ENCODE data around the gene ZNF418. TPM values are rescaled to one million over a fixed set of nuclear protein-coding genes. Genes with fewer than 3 reads are reported as not detected.
A peak's percentile ranks its signal among the peaks of the same experiment; 100 is the strongest.
"Not testable (repeated sequence)": the region's sequence is repeated elsewhere in the genome, so short reads cannot be mapped to it uniquely, and the experiment has no call there.

Gene ZNF418
- total and polyA plus RNA-seq, 2 donors from 2014 or later, result 8.2 to 17.6 TPM

DNA sequence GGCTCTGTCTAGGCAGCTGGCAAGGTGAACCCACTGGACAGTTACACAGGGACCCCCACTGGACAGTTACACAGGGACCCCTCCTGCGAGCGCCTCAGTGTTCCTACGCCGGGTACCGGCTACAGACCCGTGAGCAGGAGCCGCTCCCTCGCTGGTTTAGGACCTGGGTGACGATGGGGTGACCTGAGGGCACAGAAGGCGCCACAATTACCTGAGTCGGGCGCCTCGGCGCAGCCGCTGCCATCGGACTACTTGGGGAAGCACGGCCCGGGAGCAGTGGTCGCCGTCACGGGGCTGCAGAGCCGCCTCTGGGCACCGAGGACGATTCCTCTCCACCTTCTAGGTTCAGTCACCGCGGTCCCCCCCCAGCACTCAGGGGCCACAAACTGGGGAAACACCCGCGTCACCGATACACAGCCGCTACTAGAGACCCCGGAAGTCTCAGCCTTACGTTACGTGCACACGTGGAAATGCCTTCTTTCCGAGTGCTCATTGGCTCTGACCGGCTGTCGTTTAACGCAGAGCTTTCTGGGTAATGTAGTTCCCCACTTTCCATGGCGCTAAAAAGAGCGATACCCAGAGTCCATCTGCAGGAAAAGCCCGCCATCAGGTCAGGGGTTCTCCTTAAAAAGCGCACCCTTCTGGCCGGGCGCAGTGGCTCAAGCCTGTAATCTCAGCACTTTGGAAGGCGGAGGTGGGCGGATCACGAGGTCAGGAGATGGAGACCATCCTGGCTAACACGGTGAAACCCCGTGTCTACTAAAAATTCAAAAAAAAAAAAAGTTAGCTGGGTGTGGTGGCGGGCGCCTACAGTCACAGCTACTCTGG is 18.8 kb downstream of the ZNF418 start, which contains the start of gene ZNF417:
TSS of gene ZNF417 (minus strand) at position 425 of the 828 bp plus-strand sequence. CDS start at position 244, 181 bp downstream.
- DNase-seq, result peak; percentile 92 to 98 (median 95)
- FAIRE-seq, result peak; percentile 77
- Histone ChIP-seq H3K4me1 (ENCODE audit: control insufficient read depth in 2 of 3, insufficient read depth in 2 of 3, low read depth in 1 of 3, low read length in 3 of 3) (peaks cover 0 to 12% (median 6%) of the 10 kb centered on the region in 3 donors), H3K4me3 (ENCODE audit: low read length in 3 of 3) (peak within 1 kb of the TSS; percentile 86 to 90 (median 87)), H3K9ac (ENCODE audit: low read length in 3 of 3) (peak within 1 kb of the TSS; percentile 74 to 90 (median 81)), H3K27ac (ENCODE audit: low read depth in 2 of 2, low read length in 2 of 2) (peak within 1 kb of the TSS in 1 of 2 donors; percentile 32)
- intact Hi-C loops (cut with DNase I); H3K36me3 ChIP-seq (ENCODE audit: control insufficient read depth in 2 of 3, insufficient read depth in 3 of 3, low read length in 3 of 3); H3K9me3 ChIP-seq (ENCODE audit: control insufficient read depth in 2 of 3, insufficient read depth in 1 of 3, low read length in 3 of 3); H3K27me3 ChIP-seq (ENCODE audit: control insufficient read depth, insufficient read depth, low read length): not testable (repeated sequence)
- TF ChIP-seq, protein P1, sequence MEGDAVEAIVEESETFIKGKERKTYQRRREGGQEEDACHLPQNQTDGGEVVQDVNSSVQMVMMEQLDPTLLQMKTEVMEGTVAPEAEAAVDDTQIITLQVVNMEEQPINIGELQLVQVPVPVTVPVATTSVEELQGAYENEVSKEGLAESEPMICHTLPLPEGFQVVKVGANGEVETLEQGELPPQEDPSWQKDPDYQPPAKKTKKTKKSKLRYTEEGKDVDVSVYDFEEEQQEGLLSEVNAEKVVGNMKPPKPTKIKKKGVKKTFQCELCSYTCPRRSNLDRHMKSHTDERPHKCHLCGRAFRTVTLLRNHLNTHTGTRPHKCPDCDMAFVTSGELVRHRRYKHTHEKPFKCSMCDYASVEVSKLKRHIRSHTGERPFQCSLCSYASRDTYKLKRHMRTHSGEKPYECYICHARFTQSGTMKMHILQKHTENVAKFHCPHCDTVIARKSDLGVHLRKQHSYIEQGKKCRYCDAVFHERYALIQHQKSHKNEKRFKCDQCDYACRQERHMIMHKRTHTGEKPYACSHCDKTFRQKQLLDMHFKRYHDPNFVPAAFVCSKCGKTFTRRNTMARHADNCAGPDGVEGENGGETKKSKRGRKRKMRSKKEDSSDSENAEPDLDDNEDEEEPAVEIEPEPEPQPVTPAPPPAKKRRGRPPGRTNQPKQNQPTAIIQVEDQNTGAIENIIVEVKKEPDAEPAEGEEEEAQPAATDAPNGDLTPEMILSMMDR (IDR thresholded peaks at IDR 0.05; ENCODE audit: borderline replicate concordance, extremely low read depth, insufficient read depth), result peak; percentile 17

DNA sequence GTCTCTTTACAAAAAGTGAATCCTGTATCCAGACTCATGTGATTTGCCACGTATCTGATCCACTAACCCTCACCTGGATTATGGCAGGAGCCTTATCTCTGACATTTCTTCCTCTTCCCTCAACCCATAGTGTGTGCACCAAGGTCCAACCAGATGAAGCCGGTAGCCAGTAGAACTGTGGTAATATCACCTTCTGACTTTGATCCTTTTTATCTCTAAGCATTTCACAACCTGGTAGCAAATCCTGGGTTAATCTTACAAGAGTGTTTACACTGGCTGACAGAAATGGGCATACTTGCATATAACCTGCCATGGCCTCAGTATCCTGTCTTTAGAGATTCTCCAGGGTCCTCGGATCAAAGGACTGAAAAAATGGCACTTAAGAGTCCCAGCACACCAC is 20.7 kb downstream of the ZNF418 start:
- TF ChIP-seq, protein P1 (IDR thresholded peaks at IDR 0.05; ENCODE audit: borderline replicate concordance, extremely low read depth, insufficient read depth), result no peak
- Histone ChIP-seq H3K27me3 (ENCODE audit: control insufficient read depth, insufficient read depth, low read length) (no peaks in the 10 kb centered on the region), H3K4me1 (ENCODE audit: control insufficient read depth in 2 of 3, insufficient read depth in 2 of 3, low read depth in 1 of 3, low read length in 3 of 3) (peaks cover 0 to 12% (median 6%) of the 10 kb centered on the region in 3 donors), H3K9me3 (ENCODE audit: control insufficient read depth in 2 of 3, insufficient read depth in 1 of 3, low read length in 3 of 3) (no peaks in the 10 kb centered on the region), H3K9ac (ENCODE audit: low read length in 3 of 3) (no peak overlapping the region), H3K36me3 (ENCODE audit: control insufficient read depth in 2 of 3, insufficient read depth in 3 of 3, low read length in 3 of 3) (peaks cover 0 to 7% (median 3%) of the 10 kb centered on the region in 3 donors), H3K27ac (ENCODE audit: low read depth in 2 of 2, low read length in 2 of 2) (no peak overlapping the region), H3K4me3 (ENCODE audit: low read length in 3 of 3) (no peak overlapping the region)
- FAIRE-seq, result no peak
- DNase-seq, result no peak
- intact Hi-C loops (cut with DNase I), result no loop called here

DNA sequence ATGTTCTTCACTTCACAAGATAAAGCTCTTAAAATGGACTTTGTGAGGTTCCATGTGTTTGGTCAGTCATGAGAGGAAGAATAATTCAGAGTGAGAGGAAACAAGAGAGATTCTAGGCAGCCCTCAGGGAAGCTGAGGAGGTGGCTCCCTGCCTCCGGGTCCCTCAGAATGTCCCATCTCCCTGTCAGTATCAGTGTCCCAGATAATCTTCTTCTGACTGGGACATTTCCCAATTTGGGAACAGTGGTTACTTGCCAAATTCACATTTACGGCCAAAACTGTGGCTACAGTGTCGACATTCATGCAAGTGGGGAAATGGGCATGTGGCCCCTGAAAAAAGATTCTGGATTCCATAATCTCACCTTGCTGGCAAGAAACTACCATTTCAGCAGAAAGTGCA is 27.8 kb downstream of the ZNF418 start:
- DNase-seq, result no peak
- H3K9ac ChIP-seq (ENCODE audit: low read length in 3 of 3), result no peak overlapping the region
- TF ChIP-seq, protein P1 (IDR thresholded peaks at IDR 0.05; ENCODE audit: borderline replicate concordance, extremely low read depth, insufficient read depth), result no peak
- H3K36me3 ChIP-seq (ENCODE audit: control insufficient read depth in 2 of 3, insufficient read depth in 3 of 3, low read length in 3 of 3), result peaks cover 5 to 15% (median 5%) of the 10 kb centered on the region in 3 donors
- H3K27ac ChIP-seq (ENCODE audit: low read depth in 2 of 2, low read length in 2 of 2), result no peak overlapping the region
- no peaks in the 10 kb centered on the region for H3K9me3 ChIP-seq (ENCODE audit: control insufficient read depth in 2 of 3, insufficient read depth in 1 of 3, low read length in 3 of 3)
- H3K4me1 ChIP-seq (ENCODE audit: control insufficient read depth in 2 of 3, insufficient read depth in 2 of 3, low read depth in 1 of 3, low read length in 3 of 3), result peaks cover 0 to 3% (median 0%) of the 10 kb centered on the region in 3 donors
- H3K4me3 ChIP-seq (ENCODE audit: low read length in 3 of 3), result no peak overlapping the region
- no peak for FAIRE-seq
- intact Hi-C loops (cut with DNase I), result no loop called here
- H3K27me3 ChIP-seq (ENCODE audit: control insufficient read depth, insufficient read depth, low read length), result no peaks in the 10 kb centered on the region
